B cell (primary cell): ENCODE measurements around the gene PNLIPRP1. TPM values are rescaled to one million over a fixed set of nuclear protein-coding genes. Genes with fewer than 3 reads are reported as not detected.

Experiments
- ATAC-seq: fragments of 200-7000 bp; cut with Tn5 transposase; one replicate; pipeline ENCODE4 v1.10.0; 2021; ENCODE audit warnings: low read depth, mild to moderate bottlenecking, moderate number of reproducible peaks, moderate library complexity
- CTCF ChIA-PET: fragments of 350-600 bp; sonication (Branson Sonifier 250); formaldehyde crosslinking; loops from one replicate; lab custom pipeline; 2021; ENCODE audit warnings: antibody characterized with exemption, inconsistent platforms; lab: Charles Lee
- POLR2A ChIA-PET: fragments of 350-600 bp; sonication (Branson Sonifier 250); formaldehyde crosslinking; loops from one replicate; lab custom pipeline; 2021; ENCODE audit warnings: antibody characterized with exemption; lab: Charles Lee
- DNase-seq: peaks from one replicate; pipeline ENCODE4 v3.0.0; 2013
- H2AFZ ChIP-seq: 2 replicates; pipeline ENCODE4 v1.6.1; 2012; ENCODE audit warnings: mild to moderate bottlenecking, low read depth, low read length; ENCODE audit not compliant: insufficient read depth, poor library complexity, severe bottlenecking
- H3K27ac ChIP-seq, 2 donors: 1 replicate in 1 of 2; 2 replicates in 1 of 2; pipeline ENCODE4 v1.5.1; 2012 to 2013; ENCODE audit warnings: low read length in 2 of 2, mild to moderate bottlenecking in 2 of 2, moderate library complexity in 1 of 2
- H3K27me3 ChIP-seq, 4 experiments: fragments of 200-600 bp in 1 of 4; sonication (generic) in 1 of 4; replicated peaks in 1 of 4; 1 replicate in 2 of 4; 2 replicates in 2 of 4; pipeline versions ENCODE4 v1.6.1 to v1.7.0; 2013 to 2016; ENCODE audit warnings: low read length in 3 of 4, mild to moderate bottlenecking in 2 of 4, mixed read lengths in 1 of 4, moderate library complexity in 1 of 4; ENCODE audit not compliant: insufficient read depth in 4 of 4, control insufficient read depth in 3 of 4; ENCODE audit errors: control extremely low read depth in 1 of 4
- H3K36me3 ChIP-seq, 2 experiments: replicated peaks in 1 of 2; 1 replicate in 1 of 2; 2 replicates in 1 of 2; pipeline versions ENCODE4 v1.6.1 to v1.7.1; 2013; ENCODE audit warnings: low read length in 1 of 2; ENCODE audit not compliant: insufficient read depth in 2 of 2, control insufficient read depth in 1 of 2; ENCODE audit errors: control extremely low read depth in 1 of 2, extremely low read depth in 1 of 2
- H3K4me1 ChIP-seq, 2 donors: fragments of 200-600 bp in 1 of 2; sonication (generic) in 1 of 2; 1 replicate in 1 of 2; 2 replicates in 1 of 2; pipeline versions ENCODE4 v1.5.1 to v1.6.1; 2013 to 2017; ENCODE audit warnings: low read length in 2 of 2; ENCODE audit not compliant: control insufficient read depth in 2 of 2, insufficient read depth in 2 of 2
- H3K4me2 ChIP-seq: replicated peaks from 2 replicates; pipeline ENCODE3; 2012; ENCODE audit warnings: mild to moderate bottlenecking, low read depth, low read length; ENCODE audit not compliant: poor library complexity, severe bottlenecking
- H3K4me3 ChIP-seq, 5 experiments: fragments of 200-600 bp in 1 of 5; sonication (generic) in 1 of 5; 1 replicate in 3 of 5; 2 replicates in 2 of 5; pipeline versions ENCODE4 v1.5.1 to v1.7.0; 2011 to 2016; ENCODE audit warnings: low read length in 4 of 5, mild to moderate bottlenecking in 4 of 5, low read depth in 2 of 5, control low read depth in 1 of 5, moderate library complexity in 1 of 5; ENCODE audit not compliant: insufficient read depth in 1 of 5; ENCODE audit errors: control extremely low read depth in 1 of 5, extremely low read depth in 1 of 5
- H3K79me2 ChIP-seq: fragments of 200-600 bp; sonication (generic); one replicate; pipeline ENCODE4 v1.6.0; 2016; ENCODE audit warnings: low read length; ENCODE audit not compliant: control insufficient read depth, insufficient read depth
- H3K9ac ChIP-seq: fragments of 200-600 bp; sonication (generic); 2 replicates; pipeline ENCODE4 v1.6.1; 2017; ENCODE audit warnings: mild to moderate bottlenecking, low read length, moderate library complexity
- H3K9me3 ChIP-seq, 3 donors: one replicate each; pipeline versions ENCODE4 v1.6.1 to v1.7.1; 2013; ENCODE audit warnings: low read length in 2 of 3; ENCODE audit not compliant: control insufficient read depth in 2 of 3, insufficient read depth in 1 of 3; ENCODE audit errors: control extremely low read depth in 1 of 3
- H4K20me1 ChIP-seq: 2 replicates; pipeline ENCODE4 v1.6.0; 2012; ENCODE audit warnings: mild to moderate bottlenecking, low read length; ENCODE audit not compliant: insufficient read depth, control insufficient read depth, poor library complexity, severe bottlenecking
- H3K27ac Mint-ChIP-seq: one replicate; pipeline ENCODE4 v1.8.0; 2021; ENCODE audit warnings: mixed read lengths
- H3K27me3 Mint-ChIP-seq: one replicate; pipeline ENCODE4 v1.8.0; 2021; ENCODE audit warnings: mixed read lengths
- H3K4me1 Mint-ChIP-seq: one replicate; pipeline ENCODE4 v1.8.0; 2021; ENCODE audit warnings: mixed read lengths
- H3K4me3 Mint-ChIP-seq: one replicate; pipeline ENCODE4 v1.8.0; 2021; ENCODE audit warnings: mixed read lengths
- H3K9me3 Mint-ChIP-seq: one replicate; pipeline ENCODE4 v1.8.0; 2022; ENCODE audit warnings: mixed read lengths; ENCODE audit not compliant: insufficient read depth
- EZH2 ChIP-seq: IDR thresholded peaks from 2 replicates; pipeline ENCODE4 v1.6.1; 2012; ENCODE audit warnings: borderline replicate concordance, low read depth, mild to moderate bottlenecking, moderate library complexity, low read length; ENCODE audit not compliant: insufficient read depth, poor library complexity, severe bottlenecking
- WGBS: methylation state at CpG from one replicate; pipeline ENCODE4 v1.1.5; 2013; ENCODE audit warnings: missing lambda C conversion rate; ENCODE audit not compliant: insufficient coverage; 5-methylcytosine and 5-hydroxymethylcytosine counted together
- intact Hi-C: fragments of 100-400 bp; cut with micrococcal nuclease; formaldehyde crosslinking; loops from one replicate; pipeline ENCODE4 v1.10.0; 2022
- polyA plus RNA-seq: library from polyadenylated mRNA; depleted of rRNA; stranded (reverse); fragments of >200 nt; gene quantifications from 2 replicates; pipeline ENCODE4 v1.2.3, GENCODE V29; 2012
- total RNA-seq, 2 donors: library from RNA; stranded (reverse); fragments of 120-200 nt in 1 of 2; gene quantifications; 1 replicate in 1 of 2; 2 replicates in 1 of 2; pipeline versions ENCODE4 v1.2.3 to v1.2.4, GENCODE V29; 2013 to 2022
- TF ChIP-seq, protein P1 (sequence below): fragments of 200-600 bp; IDR thresholded peaks from one replicate; pipeline ENCODE4 v1.8.0; 2022; ENCODE audit warnings: antibody characterized with exemption, mild to moderate bottlenecking

The PNLIPRP1 gene
- total and polyA plus RNA-seq, 2 donors (not counting 1 experiment from before 2014, with no cell fraction given), result not detected

DNA sequence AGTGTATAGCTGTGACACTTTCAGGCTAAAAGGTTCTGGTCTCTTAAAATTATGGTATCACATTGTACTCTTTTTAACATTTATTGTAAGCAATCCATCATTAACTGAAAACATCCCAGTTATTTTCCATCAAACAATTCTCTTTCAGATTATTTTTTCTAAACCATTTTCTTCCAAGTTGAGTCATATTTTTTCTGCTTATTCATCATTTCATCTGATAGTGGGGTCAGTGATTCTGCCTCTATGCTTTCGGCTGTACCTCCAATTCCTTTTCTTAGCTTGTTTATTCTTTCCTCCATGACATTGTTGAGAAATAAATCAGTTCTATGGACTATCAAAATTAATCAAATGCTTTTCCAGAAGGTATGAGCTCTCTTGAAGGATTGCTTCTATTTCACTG is 45.6 kb upstream of the PNLIPRP1 start:
- Histone ChIP-seq H3K4me2 (no peak overlapping the region), H3K27me3 (no peaks in the 10 kb centered on the region), H2AFZ (no peak overlapping the region), H3K4me3 (no peak overlapping the region), H3K27ac (no peak overlapping the region), H3K9ac (no peak overlapping the region), H3K79me2 (no peaks in the 10 kb centered on the region), H3K4me1 (no peaks in the 10 kb centered on the region), H3K36me3 (no peaks in the 10 kb centered on the region), H4K20me1 (no peaks in the 10 kb centered on the region), H3K9me3 (no peaks in the 10 kb centered on the region)
- Mint-ChIP-seq H3K4me1 (no peaks in the 10 kb centered on the region), H3K9me3 (no peaks in the 10 kb centered on the region), H3K27ac (no peak overlapping the region), H3K4me3 (no peak overlapping the region), H3K27me3 (no peaks in the 10 kb centered on the region)
- ATAC-seq (no peak), DNase-seq (no peak)
- WGBS, result no CpG with 5 or more reads among the region's 1 CpG
- ChIA-PET CTCF (no interaction called here), POLR2A (no interaction called here)
- TF ChIP-seq EZH2, result no peak
- TF ChIP-seq, protein P1, sequence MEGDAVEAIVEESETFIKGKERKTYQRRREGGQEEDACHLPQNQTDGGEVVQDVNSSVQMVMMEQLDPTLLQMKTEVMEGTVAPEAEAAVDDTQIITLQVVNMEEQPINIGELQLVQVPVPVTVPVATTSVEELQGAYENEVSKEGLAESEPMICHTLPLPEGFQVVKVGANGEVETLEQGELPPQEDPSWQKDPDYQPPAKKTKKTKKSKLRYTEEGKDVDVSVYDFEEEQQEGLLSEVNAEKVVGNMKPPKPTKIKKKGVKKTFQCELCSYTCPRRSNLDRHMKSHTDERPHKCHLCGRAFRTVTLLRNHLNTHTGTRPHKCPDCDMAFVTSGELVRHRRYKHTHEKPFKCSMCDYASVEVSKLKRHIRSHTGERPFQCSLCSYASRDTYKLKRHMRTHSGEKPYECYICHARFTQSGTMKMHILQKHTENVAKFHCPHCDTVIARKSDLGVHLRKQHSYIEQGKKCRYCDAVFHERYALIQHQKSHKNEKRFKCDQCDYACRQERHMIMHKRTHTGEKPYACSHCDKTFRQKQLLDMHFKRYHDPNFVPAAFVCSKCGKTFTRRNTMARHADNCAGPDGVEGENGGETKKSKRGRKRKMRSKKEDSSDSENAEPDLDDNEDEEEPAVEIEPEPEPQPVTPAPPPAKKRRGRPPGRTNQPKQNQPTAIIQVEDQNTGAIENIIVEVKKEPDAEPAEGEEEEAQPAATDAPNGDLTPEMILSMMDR, result no peak
- intact Hi-C loops, result no loop called here

GRCh38 chr10:116545756-116546155 is 45.0 kb upstream of the PNLIPRP1 start, which contains the start of gene PNLIP:
TSS of gene PNLIP (plus strand) at chr10:116545931. CDS start at chr10:116546093, 162 bp downstream.
- Histone ChIP-seq H3K27ac (no peak within 1 kb of the TSS), H3K4me2 (no peak within 1 kb of the TSS), H3K27me3 (no peaks in the 10 kb centered on the region), H3K9ac (no peak within 1 kb of the TSS), H3K9me3 (no peaks in the 10 kb centered on the region), H3K79me2 (no peaks in the 10 kb centered on the region), H3K4me1 (no peaks in the 10 kb centered on the region), H3K4me3 (no peak within 1 kb of the TSS), H4K20me1 (no peaks in the 10 kb centered on the region), H3K36me3 (no peaks in the 10 kb centered on the region), H2AFZ (no peak within 1 kb of the TSS)
- ChIA-PET POLR2A (no interaction called here), CTCF (no interaction called here)
- no peaks in the 10 kb centered on the region for H3K9me3 Mint-ChIP-seq
- TF ChIP-seq EZH2, result no peak
- TF ChIP-seq, protein P1, result no peak
- no peak within 1 kb of the TSS for H3K4me3 Mint-ChIP-seq
- DNase-seq (no peak), ATAC-seq (no peak)
- H3K4me1 Mint-ChIP-seq, result no peaks in the 10 kb centered on the region
- intact Hi-C loops, result no loop called here
- 84% methylated on average over 7 of the region's 8 CpGs for WGBS
- H3K27me3 Mint-ChIP-seq, result no peaks in the 10 kb centered on the region
- no peak within 1 kb of the TSS for H3K27ac Mint-ChIP-seq
